ENCODE measurements around the gene EMC8. TPM values are rescaled to one million over a fixed set of nuclear protein-coding genes. Genes with fewer than 3 reads are reported as not detected.

Gene EMC8
- total RNA-seq (2014; rRNA removed; shearing (Covaris generic); ENCODE audit: low replicate concordance): 24.2 and 76.8 TPM in 2 replicates

GRCh38 chr16:85799497-85800320 is at the start of gene EMC8, which contains the start of gene COX4I1:
Gene EMC8, minus strand, starts transcription at chr16:85799544. Its CDS starts 249 bp downstream, at chr16:85799295.
Gene COX4I1, plus strand, starts transcription at chr16:85799695. Its CDS starts 1,511 bp downstream, at chr16:85801206.
- peak; percentile 96 for DNase-seq
- Histone ChIP-seq H4K20me1 (ENCODE audit: insufficient read depth, low read depth, low read length) (peaks cover 57% of the 10 kb centered on the region), H3K36me3 (ENCODE audit: insufficient read depth, low read length) (peaks cover 50% of the 10 kb centered on the region), H3K27ac (ENCODE audit: low read length) (peak within 1 kb of the TSS; percentile 41; the same call in 1 of the 2 replicates), H3K9me3 (ENCODE audit: low read length) (no peaks in the 10 kb centered on the region), H3K4me1 (ENCODE audit: low read length) (peaks cover 23% of the 10 kb centered on the region), H2AFZ (ENCODE audit: low read length) (peak within 1 kb of the TSS; percentile 37; the same call in 1 of the 2 replicates), H3K9me2 (replicated peaks; ENCODE audit: insufficient read depth, low read length) (no peaks in the 10 kb centered on the region), H3K4me2 (ENCODE audit: low read depth, low read length, poor library complexity, severe bottlenecking) (peak within 1 kb of the TSS; percentile 75), H3K79me2 (ENCODE audit: low read length) (peaks cover 72% of the 10 kb centered on the region), H3K27me3 (ENCODE audit: low read length) (no peaks in the 10 kb centered on the region), H3K4me3 (ENCODE audit: low read length) (peak within 1 kb of the TSS; percentile 87), H3K9ac (ENCODE audit: low read length) (peak within 1 kb of the TSS; percentile 98)

GRCh38 chr16:85848986-85849385 is 49.6 kb upstream of the EMC8 start:
- no peaks in the 10 kb centered on the region for H4K20me1 ChIP-seq (ENCODE audit: insufficient read depth, low read depth, low read length)
- H3K27me3 ChIP-seq (ENCODE audit: low read length): no peaks in the 10 kb centered on the region
- H2AFZ ChIP-seq (ENCODE audit: low read length): no peak overlapping the region
- no peak for DNase-seq
- peaks cover 23% of the 10 kb centered on the region for H3K4me1 ChIP-seq (ENCODE audit: low read length)
- no peaks in the 10 kb centered on the region for H3K9me3 ChIP-seq (ENCODE audit: low read length)
- no peaks in the 10 kb centered on the region for H3K36me3 ChIP-seq (ENCODE audit: insufficient read depth, low read length)
- no peak overlapping the region for H3K9ac ChIP-seq (ENCODE audit: low read length)
- no peaks in the 10 kb centered on the region for H3K9me2 ChIP-seq (replicated peaks; ENCODE audit: insufficient read depth, low read length)
- no peak overlapping the region for H3K4me3 ChIP-seq (ENCODE audit: low read length)
- no peaks in the 10 kb centered on the region for H3K79me2 ChIP-seq (ENCODE audit: low read length)
- H3K27ac ChIP-seq (ENCODE audit: low read length): no peak overlapping the region
- no peak overlapping the region for H3K4me2 ChIP-seq (ENCODE audit: low read depth, low read length, poor library complexity, severe bottlenecking)

GRCh38 chr16:85847681-85848601 is 48.6 kb upstream of the EMC8 start:
- Histone ChIP-seq H3K9ac (ENCODE audit: low read length) (no peak overlapping the region), H3K4me1 (ENCODE audit: low read length) (peaks cover 14% of the 10 kb centered on the region), H4K20me1 (ENCODE audit: insufficient read depth, low read depth, low read length) (no peaks in the 10 kb centered on the region), H3K27ac (ENCODE audit: low read length) (no peak overlapping the region), H3K9me2 (replicated peaks; ENCODE audit: insufficient read depth, low read length) (no peaks in the 10 kb centered on the region), H3K4me2 (ENCODE audit: low read depth, low read length, poor library complexity, severe bottlenecking) (no peak overlapping the region), H3K79me2 (ENCODE audit: low read length) (no peaks in the 10 kb centered on the region), H3K36me3 (ENCODE audit: insufficient read depth, low read length) (no peaks in the 10 kb centered on the region), H2AFZ (ENCODE audit: low read length) (no peak overlapping the region), H3K4me3 (ENCODE audit: low read length) (no peak overlapping the region), H3K27me3 (ENCODE audit: low read length) (no peaks in the 10 kb centered on the region), H3K9me3 (ENCODE audit: low read length) (no peaks in the 10 kb centered on the region)
- no peak for DNase-seq

GRCh38 chr16:85847036-85847435 is 47.7 kb upstream of the EMC8 start:
- Histone ChIP-seq H3K4me2 (ENCODE audit: low read depth, low read length, poor library complexity, severe bottlenecking) (no peak overlapping the region), H3K4me3 (ENCODE audit: low read length) (no peak overlapping the region), H3K36me3 (ENCODE audit: insufficient read depth, low read length) (no peaks in the 10 kb centered on the region), H3K9ac (ENCODE audit: low read length) (no peak overlapping the region), H3K79me2 (ENCODE audit: low read length) (no peaks in the 10 kb centered on the region), H3K9me3 (ENCODE audit: low read length) (no peaks in the 10 kb centered on the region), H2AFZ (ENCODE audit: low read length) (no peak overlapping the region), H4K20me1 (ENCODE audit: insufficient read depth, low read depth, low read length) (no peaks in the 10 kb centered on the region), H3K4me1 (ENCODE audit: low read length) (peaks cover 14% of the 10 kb centered on the region), H3K27ac (ENCODE audit: low read length) (no peak overlapping the region), H3K27me3 (ENCODE audit: low read length) (no peaks in the 10 kb centered on the region), H3K9me2 (replicated peaks; ENCODE audit: insufficient read depth, low read length) (no peaks in the 10 kb centered on the region)
- no peak for DNase-seq

- no peaks in the 10 kb centered on the region for H3K36me3 ChIP-seq (ENCODE audit: insufficient read depth, low read length)
- no peak overlapping the region for H2AFZ ChIP-seq (ENCODE audit: low read length)
- H3K9ac ChIP-seq (ENCODE audit: low read length): no peak overlapping the region
- H3K9me3 ChIP-seq (ENCODE audit: low read length): no peaks in the 10 kb centered on the region
- no peak overlapping the region for H3K4me3 ChIP-seq (ENCODE audit: low read length)
- peaks cover 12% of the 10 kb centered on the region for H3K4me1 ChIP-seq (ENCODE audit: low read length)
- no peaks in the 10 kb centered on the region for H4K20me1 ChIP-seq (ENCODE audit: insufficient read depth, low read depth, low read length)
- no peaks in the 10 kb centered on the region for H3K79me2 ChIP-seq (ENCODE audit: low read length)
- H3K27ac ChIP-seq (ENCODE audit: low read length): no peak overlapping the region
- no peaks in the 10 kb centered on the region for H3K9me2 ChIP-seq (replicated peaks; ENCODE audit: insufficient read depth, low read length)
- H3K27me3 ChIP-seq (ENCODE audit: low read length): no peaks in the 10 kb centered on the region
- no peak for DNase-seq
- H3K4me2 ChIP-seq (ENCODE audit: low read depth, low read length, poor library complexity, severe bottlenecking): no peak overlapping the region
Measured at GRCh38 chr16:85846461-85846860, 47.1 kb upstream of the EMC8 start.

- H3K36me3 ChIP-seq (ENCODE audit: insufficient read depth, low read length): no peaks in the 10 kb centered on the region
- H3K9me2 ChIP-seq (replicated peaks; ENCODE audit: insufficient read depth, low read length): no peaks in the 10 kb centered on the region
- no peak overlapping the region for H2AFZ ChIP-seq (ENCODE audit: low read length)
- no peaks in the 10 kb centered on the region for H3K79me2 ChIP-seq (ENCODE audit: low read length)
- H3K27me3 ChIP-seq (ENCODE audit: low read length): no peaks in the 10 kb centered on the region
- H3K27ac ChIP-seq (ENCODE audit: low read length): no peak overlapping the region
- no peak overlapping the region for H3K4me2 ChIP-seq (ENCODE audit: low read depth, low read length, poor library complexity, severe bottlenecking)
- no peak overlapping the region for H3K4me3 ChIP-seq (ENCODE audit: low read length)
- DNase-seq: no peak
- no peaks in the 10 kb centered on the region for H3K9me3 ChIP-seq (ENCODE audit: low read length)
- no peak overlapping the region for H3K9ac ChIP-seq (ENCODE audit: low read length)
- peaks cover 5% of the 10 kb centered on the region; the same call in 1 of the 2 replicates for H3K4me1 ChIP-seq (ENCODE audit: low read length)
- H4K20me1 ChIP-seq (ENCODE audit: insufficient read depth, low read depth, low read length): no peaks in the 10 kb centered on the region
Measured at GRCh38 chr16:85845266-85845665, 45.9 kb upstream of the EMC8 start.

GRCh38 chr16:85844786-85845185 is 45.4 kb upstream of the EMC8 start:
- H2AFZ ChIP-seq (ENCODE audit: low read length): no peak overlapping the region
- H3K4me2 ChIP-seq (ENCODE audit: low read depth, low read length, poor library complexity, severe bottlenecking): no peak overlapping the region

GRCh38 chr16:85844169-85844481 is 44.8 kb upstream of the EMC8 start:
- Histone ChIP-seq H3K4me2 (ENCODE audit: low read depth, low read length, poor library complexity, severe bottlenecking) (no peak overlapping the region), H3K27ac (ENCODE audit: low read length) (no peak overlapping the region), H3K4me1 (ENCODE audit: low read length) (peaks cover 5% of the 10 kb centered on the region; the same call in 1 of the 2 replicates), H3K36me3 (ENCODE audit: insufficient read depth, low read length) (no peaks in the 10 kb centered on the region), H3K9me3 (ENCODE audit: low read length) (no peaks in the 10 kb centered on the region), H3K9ac (ENCODE audit: low read length) (no peak overlapping the region), H3K27me3 (ENCODE audit: low read length) (no peaks in the 10 kb centered on the region), H3K79me2 (ENCODE audit: low read length) (no peaks in the 10 kb centered on the region), H3K4me3 (ENCODE audit: low read length) (no peak overlapping the region), H4K20me1 (ENCODE audit: insufficient read depth, low read depth, low read length) (no peaks in the 10 kb centered on the region), H3K9me2 (replicated peaks; ENCODE audit: insufficient read depth, low read length) (no peaks in the 10 kb centered on the region), H2AFZ (ENCODE audit: low read length) (no peak overlapping the region)
- DNase-seq: no peak

More at GRCh38 chr16:85844786-85845185, 45.4 kb upstream of the EMC8 start:
- no peak overlapping the region for H3K4me3 ChIP-seq (ENCODE audit: low read length)
- no peaks in the 10 kb centered on the region for H3K79me2 ChIP-seq (ENCODE audit: low read length)
- H3K27me3 ChIP-seq (ENCODE audit: low read length): no peaks in the 10 kb centered on the region
- no peaks in the 10 kb centered on the region for H3K9me3 ChIP-seq (ENCODE audit: low read length)
- H3K9me2 ChIP-seq (replicated peaks; ENCODE audit: insufficient read depth, low read length): no peaks in the 10 kb centered on the region
- H3K4me1 ChIP-seq (ENCODE audit: low read length): peaks cover 5% of the 10 kb centered on the region; the same call in 1 of the 2 replicates
- no peaks in the 10 kb centered on the region for H3K36me3 ChIP-seq (ENCODE audit: insufficient read depth, low read length)
- H4K20me1 ChIP-seq (ENCODE audit: insufficient read depth, low read depth, low read length): no peaks in the 10 kb centered on the region
- DNase-seq: no peak
- H3K27ac ChIP-seq (ENCODE audit: low read length): no peak overlapping the region
- no peak overlapping the region for H3K9ac ChIP-seq (ENCODE audit: low read length)

Data from Karpas-422 (cell line).